Breast epithelium (tissue), 3 donors: ENCODE measurements around the gene GATAD2B.

ENCODE experiments used
- POLR2A ChIP-seq: fragments of 450-650 bp; IDR thresholded peaks from one replicate; pipeline ENCODE4 v1.6.1; 2016; ENCODE audit warnings: antibody characterized with exemption, mild to moderate bottlenecking, moderate library complexity
- POLR2AphosphoS5 ChIP-seq, 3 donors: sonication (generic); formaldehyde crosslinking; IDR thresholded peaks; one replicate each; pipeline ENCODE4 v1.6.1; 2017; ENCODE audit warnings: antibody characterized with exemption in 3 of 3
- TF ChIP-seq, protein P1 (sequence below), 3 donors: fragments of 450-650 bp; IDR thresholded peaks; one replicate each; pipeline ENCODE4 v1.5.1; 2016 to 2017; ENCODE audit warnings: antibody characterized with exemption in 3 of 3, mild to moderate bottlenecking in 3 of 3, moderate library complexity in 3 of 3

DNA sequence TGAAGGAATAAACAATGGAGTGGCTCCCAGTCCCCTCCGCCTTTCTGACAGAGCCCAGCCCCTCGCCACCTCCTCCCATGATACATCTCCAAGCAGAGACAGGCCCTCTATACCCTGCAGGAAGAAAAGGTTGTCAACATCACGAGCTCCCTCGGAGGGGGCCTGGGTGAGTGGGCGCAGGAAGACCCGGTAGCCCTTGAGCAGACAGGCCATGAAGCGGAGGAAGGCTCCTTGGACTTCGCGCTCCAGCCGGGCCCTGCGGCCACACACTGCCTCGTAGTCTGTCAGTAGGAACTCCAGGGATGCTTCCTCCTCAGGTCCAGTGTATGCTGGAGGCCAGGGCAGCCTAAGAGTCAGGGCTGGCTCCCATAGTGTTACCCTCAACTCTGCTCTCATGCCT lies 16.7 kb upstream of the GATAD2B start:
- TF ChIP-seq, protein P1, sequence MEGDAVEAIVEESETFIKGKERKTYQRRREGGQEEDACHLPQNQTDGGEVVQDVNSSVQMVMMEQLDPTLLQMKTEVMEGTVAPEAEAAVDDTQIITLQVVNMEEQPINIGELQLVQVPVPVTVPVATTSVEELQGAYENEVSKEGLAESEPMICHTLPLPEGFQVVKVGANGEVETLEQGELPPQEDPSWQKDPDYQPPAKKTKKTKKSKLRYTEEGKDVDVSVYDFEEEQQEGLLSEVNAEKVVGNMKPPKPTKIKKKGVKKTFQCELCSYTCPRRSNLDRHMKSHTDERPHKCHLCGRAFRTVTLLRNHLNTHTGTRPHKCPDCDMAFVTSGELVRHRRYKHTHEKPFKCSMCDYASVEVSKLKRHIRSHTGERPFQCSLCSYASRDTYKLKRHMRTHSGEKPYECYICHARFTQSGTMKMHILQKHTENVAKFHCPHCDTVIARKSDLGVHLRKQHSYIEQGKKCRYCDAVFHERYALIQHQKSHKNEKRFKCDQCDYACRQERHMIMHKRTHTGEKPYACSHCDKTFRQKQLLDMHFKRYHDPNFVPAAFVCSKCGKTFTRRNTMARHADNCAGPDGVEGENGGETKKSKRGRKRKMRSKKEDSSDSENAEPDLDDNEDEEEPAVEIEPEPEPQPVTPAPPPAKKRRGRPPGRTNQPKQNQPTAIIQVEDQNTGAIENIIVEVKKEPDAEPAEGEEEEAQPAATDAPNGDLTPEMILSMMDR (IDR thresholded peaks at IDR 0.05): no peak
- TF ChIP-seq POLR2AphosphoS5 (IDR thresholded peaks at IDR 0.05) (no peak), POLR2A (no peak)
